Measurements from ENCODE around the gene DROSHA. TPM values are rescaled to one million over a fixed set of nuclear protein-coding genes. Genes with fewer than 3 reads are reported as not detected.
"Not testable (repeated sequence)": the region's sequence is repeated elsewhere in the genome, so short reads cannot be mapped to it uniquely, and the experiment has no call there.

Gene DROSHA
- polyA plus RNA-seq, 3 donors: 2.2 to 12.6 (median 7.6) TPM

GRCh38 chr5:31362931-31363568 is 168.8 kb downstream of the DROSHA start:
- H3K27me3 ChIP-seq (ENCODE audit: control insufficient read depth in 2 of 2, insufficient read depth in 2 of 2, low read length in 2 of 2): no peaks in the 10 kb centered on the region
- intact Hi-C loops (cut with micrococcal nuclease): no loop called here
- H3K36me3 Mint-ChIP-seq: no peaks in the 10 kb centered on the region
- DNase-seq: no peak
- WGBS (ENCODE audit: insufficient coverage): no CpG with 5 or more reads among the region's 3 CpGs
- H3K27ac Mint-ChIP-seq: no peak overlapping the region
- H3K4me1 ChIP-seq (ENCODE audit: control insufficient read depth in 1 of 2, insufficient read depth in 2 of 2, low read length in 2 of 2): no peaks in the 10 kb centered on the region
- H3K36me3 ChIP-seq (replicated peaks in 1 of 2; ENCODE audit: control insufficient read depth in 1 of 2, insufficient read depth in 2 of 2, low read length in 2 of 2): no peaks in the 10 kb centered on the region
- H4K20me1 ChIP-seq (ENCODE audit: insufficient read depth, low read length): no peaks in the 10 kb centered on the region
- H3K4me3 ChIP-seq (replicated peaks in 1 of 3; ENCODE audit: low read depth in 2 of 3, low read length in 3 of 3): no peak overlapping the region
- H3K27me3 Mint-ChIP-seq (ENCODE audit: low read depth in 3 of 3): peaks cover 0 to 5% (median 2%) of the 10 kb centered on the region in 3 donors
- H3K4me1 Mint-ChIP-seq: no peaks in the 10 kb centered on the region
- no peaks in the 10 kb centered on the region for H3K9me3 ChIP-seq (replicated peaks in 1 of 2; ENCODE audit: control insufficient read depth in 1 of 2, insufficient read depth in 1 of 2, low read length in 2 of 2)
- no peak overlapping the region for H2AFZ ChIP-seq (ENCODE audit: insufficient read depth, low read depth, low read length, poor library complexity, severe bottlenecking)
- no peak overlapping the region for H3K4me2 ChIP-seq (replicated peaks; ENCODE audit: extremely low read depth, low read length, poor library complexity, severe bottlenecking)
- H3K79me2 ChIP-seq (ENCODE audit: insufficient read depth, low read length): no peaks in the 10 kb centered on the region
- no peak overlapping the region for H3K27ac ChIP-seq (ENCODE audit: low read depth in 1 of 2, low read length in 2 of 2)
- no peak overlapping the region for H3K4me3 Mint-ChIP-seq
- H3K9ac ChIP-seq (ENCODE audit: insufficient read depth, low read length, poor library complexity, severe bottlenecking): no peak overlapping the region
- no peak for TF ChIP-seq CTCF (IDR thresholded peaks at IDR 0.05)
- peaks cover 3 to 8% (median 5%) of the 10 kb centered on the region in 7 donors for H3K9me3 Mint-ChIP-seq

GRCh38 chr5:31362529-31362900 is 169.4 kb downstream of the DROSHA start:
- Mint-ChIP-seq H3K36me3 (no peaks in the 10 kb centered on the region), H3K4me1 (no peaks in the 10 kb centered on the region), H3K9me3 (peaks cover 3 to 10% (median 5%) of the 10 kb centered on the region in 7 donors), H3K4me3 (no peak overlapping the region), H3K27me3 (ENCODE audit: low read depth in 3 of 3) (peaks cover 0 to 5% (median 2%) of the 10 kb centered on the region in 3 donors), H3K27ac (no peak overlapping the region)
- no peak overlapping the region for H2AFZ ChIP-seq (ENCODE audit: insufficient read depth, low read depth, low read length, poor library complexity, severe bottlenecking)
- no CpG with 5 or more reads among the region's 1 CpG for WGBS (ENCODE audit: insufficient coverage)
- H4K20me1 ChIP-seq (ENCODE audit: insufficient read depth, low read length): no peaks in the 10 kb centered on the region
- no peak overlapping the region for H3K9ac ChIP-seq (ENCODE audit: insufficient read depth, low read length, poor library complexity, severe bottlenecking)
- no peaks in the 10 kb centered on the region for H3K79me2 ChIP-seq (ENCODE audit: insufficient read depth, low read length)
- no peak overlapping the region for H3K4me3 ChIP-seq (replicated peaks in 1 of 3; ENCODE audit: low read depth in 2 of 3, low read length in 3 of 3)
- no peak overlapping the region for H3K27ac ChIP-seq (ENCODE audit: low read depth in 1 of 2, low read length in 2 of 2)
- H3K4me1 ChIP-seq (ENCODE audit: control insufficient read depth in 1 of 2, insufficient read depth in 2 of 2, low read length in 2 of 2): no peaks in the 10 kb centered on the region
- no peaks in the 10 kb centered on the region for H3K27me3 ChIP-seq (ENCODE audit: control insufficient read depth in 2 of 2, insufficient read depth in 2 of 2, low read length in 2 of 2)
- DNase-seq: no peak
- H3K4me2 ChIP-seq (replicated peaks; ENCODE audit: extremely low read depth, low read length, poor library complexity, severe bottlenecking): no peak overlapping the region
- intact Hi-C loops (cut with micrococcal nuclease): no loop called here
- no peaks in the 10 kb centered on the region for H3K36me3 ChIP-seq (replicated peaks in 1 of 2; ENCODE audit: control insufficient read depth in 1 of 2, insufficient read depth in 2 of 2, low read length in 2 of 2)
- no peak for TF ChIP-seq CTCF (IDR thresholded peaks at IDR 0.05)
- no peaks in the 10 kb centered on the region for H3K9me3 ChIP-seq (replicated peaks in 1 of 2; ENCODE audit: control insufficient read depth in 1 of 2, insufficient read depth in 1 of 2, low read length in 2 of 2)

- H2AFZ ChIP-seq (ENCODE audit: insufficient read depth, low read depth, low read length, poor library complexity, severe bottlenecking); H3K4me1 Mint-ChIP-seq; H4K20me1 ChIP-seq (ENCODE audit: insufficient read depth, low read length); H3K27me3 Mint-ChIP-seq (ENCODE audit: low read depth in 3 of 3); H3K4me3 ChIP-seq (replicated peaks in 1 of 3; ENCODE audit: low read depth in 2 of 3, low read length in 3 of 3); H3K27ac Mint-ChIP-seq; H3K4me3 Mint-ChIP-seq; H3K27ac ChIP-seq (ENCODE audit: low read depth in 1 of 2, low read length in 2 of 2); H3K4me1 ChIP-seq (ENCODE audit: control insufficient read depth in 1 of 2, insufficient read depth in 2 of 2, low read length in 2 of 2); H3K36me3 Mint-ChIP-seq; H3K9me3 ChIP-seq (replicated peaks in 1 of 2; ENCODE audit: control insufficient read depth in 1 of 2, insufficient read depth in 1 of 2, low read length in 2 of 2); H3K79me2 ChIP-seq (ENCODE audit: insufficient read depth, low read length); H3K27me3 ChIP-seq (ENCODE audit: control insufficient read depth in 2 of 2, insufficient read depth in 2 of 2, low read length in 2 of 2); H3K36me3 ChIP-seq (replicated peaks in 1 of 2; ENCODE audit: control insufficient read depth in 1 of 2, insufficient read depth in 2 of 2, low read length in 2 of 2); H3K4me2 ChIP-seq (replicated peaks; ENCODE audit: extremely low read depth, low read length, poor library complexity, severe bottlenecking); DNase-seq; H3K9ac ChIP-seq (ENCODE audit: insufficient read depth, low read length, poor library complexity, severe bottlenecking); intact Hi-C loops (cut with micrococcal nuclease): not testable (repeated sequence)
- peaks cover 3 to 11% (median 6%) of the 10 kb centered on the region in 7 donors for H3K9me3 Mint-ChIP-seq
- 78% methylated on average over 1 of the region's 6 CpGs for WGBS (ENCODE audit: insufficient coverage)
These were observed 170.0 kb downstream of the DROSHA start for GRCh38 chr5:31361704-31362528.
